Ramos (cell line): ENCODE results near the gene AIG1.

Source experiments
- in situ Hi-C: fragments of 300-500 bp; cut with MboI; formaldehyde crosslinking; loops from one replicate; pipeline ENCODE4 v1.14.3; 2022; ENCODE audit warnings: low sequenced_read_pairs; ENCODE audit not compliant: unreplicated experiment

AIG1 gene

GRCh38 chr6:143252961-143253360 is 192.3 kb downstream of the AIG1 start:
- in situ Hi-C loops = no loop called here

- in situ Hi-C loops = no loop called here
Observed at GRCh38 chr6:143253586-143253985, 192.9 kb downstream of the AIG1 start.

DNA sequence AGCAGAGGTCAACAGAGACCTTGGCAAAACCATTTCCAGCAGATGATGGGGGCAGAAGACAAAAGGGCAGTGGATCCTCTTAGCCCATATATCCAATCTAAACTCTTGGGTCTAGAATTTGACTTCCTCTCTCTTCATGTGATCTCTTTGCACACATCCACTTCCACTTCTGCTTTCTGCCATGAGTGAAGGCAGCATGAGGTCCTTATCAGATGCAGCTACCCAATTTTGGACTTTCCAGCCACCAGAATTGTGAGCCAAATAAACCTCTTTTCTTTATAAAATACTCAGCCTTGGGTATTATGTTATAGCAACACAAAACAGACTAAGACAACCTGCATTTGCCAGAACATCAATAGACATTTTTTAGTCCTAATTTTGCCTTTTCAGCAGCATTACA is 198.3 kb downstream of the AIG1 start:
- in situ Hi-C loops = no loop called here

DNA sequence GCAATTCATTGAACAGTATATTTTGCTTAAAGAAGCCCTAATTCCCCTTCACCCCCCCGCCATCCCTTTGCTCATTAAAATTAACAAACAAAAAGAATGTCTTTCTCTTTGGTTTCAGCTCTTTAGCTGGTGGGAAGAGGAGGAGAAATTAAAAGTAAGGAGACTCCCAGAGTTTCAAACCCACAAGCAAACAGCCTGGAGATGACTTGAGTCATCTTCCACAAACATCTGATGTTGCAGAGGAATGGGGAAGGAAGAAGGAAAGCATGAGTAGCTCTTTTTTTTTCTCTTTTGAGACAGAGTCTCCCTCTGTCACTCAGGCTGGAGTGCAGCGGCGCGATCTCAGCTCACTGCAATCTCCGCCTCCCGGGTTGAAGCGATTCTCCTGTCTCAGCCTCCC is 200.2 kb downstream of the AIG1 start:
- in situ Hi-C loops = no loop called here

DNA sequence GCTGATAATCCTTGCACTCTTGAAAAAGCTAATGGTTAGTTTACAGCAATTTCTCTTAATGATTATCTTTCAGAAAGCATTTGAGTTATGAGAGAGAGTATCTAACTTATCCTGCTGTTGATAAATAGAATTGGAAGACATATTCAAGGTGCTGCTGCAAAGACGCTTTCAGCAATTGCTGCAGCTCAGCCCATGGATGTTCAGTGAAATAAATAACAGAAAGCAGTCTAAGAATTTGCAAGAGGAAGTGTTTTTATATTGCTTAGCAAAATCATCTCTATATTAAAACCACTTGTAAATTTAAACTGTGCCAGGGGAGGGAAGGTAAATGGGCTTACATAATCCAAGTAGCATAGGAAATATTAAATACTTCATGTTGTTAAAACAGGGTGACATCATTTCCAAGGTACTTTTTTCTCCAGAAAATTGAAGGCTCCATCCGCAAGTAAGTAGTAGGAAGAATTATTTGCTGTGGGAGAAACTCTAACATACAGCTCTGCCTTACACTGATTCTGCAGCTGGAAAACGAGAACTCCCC is 201.3 kb downstream of the AIG1 start:
- in situ Hi-C loops = no loop called here

DNA sequence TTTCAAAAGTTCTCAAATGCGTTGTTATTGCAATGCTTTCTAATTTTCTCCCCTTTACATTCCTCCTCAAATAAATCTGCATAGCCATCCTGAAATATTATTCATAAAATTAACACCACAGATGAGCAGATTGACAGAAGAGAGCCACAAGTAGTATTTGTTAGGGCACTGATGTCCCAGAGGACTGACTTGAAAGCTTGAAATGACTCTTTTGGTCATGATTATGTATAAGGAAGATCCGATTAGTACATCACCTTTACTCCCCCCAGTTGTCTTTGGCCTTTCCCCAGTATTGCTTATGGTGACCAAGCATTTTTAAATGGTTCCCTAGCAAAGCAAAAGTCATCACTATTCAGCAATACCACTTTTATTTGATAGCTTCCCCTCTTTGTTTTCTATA is 202.2 kb downstream of the AIG1 start:
- in situ Hi-C loops = no loop called here

DNA sequence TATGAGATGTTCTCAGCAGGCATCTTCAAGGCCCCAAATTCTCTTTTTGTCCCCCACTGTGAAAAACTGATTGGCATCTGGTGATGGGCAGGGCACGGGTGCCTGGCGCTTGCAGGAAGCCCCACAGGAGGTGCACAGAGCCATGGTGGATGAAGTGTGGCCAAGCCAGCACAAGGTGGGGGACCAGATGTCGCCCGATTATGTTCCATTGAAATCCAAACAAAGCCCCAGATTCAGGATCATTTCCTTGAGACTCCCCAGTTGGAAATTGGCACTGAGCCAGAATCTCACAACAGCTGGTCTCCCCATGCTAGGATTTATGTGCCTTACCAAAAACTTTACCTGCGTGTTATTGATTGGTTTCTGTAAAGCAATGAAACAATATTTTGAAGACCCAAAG is 203.7 kb downstream of the AIG1 start:
- in situ Hi-C loops = no loop called here

GRCh38 chr6:143264986-143265764 is 204.5 kb downstream of the AIG1 start:
- in situ Hi-C loops = no loop called here

DNA sequence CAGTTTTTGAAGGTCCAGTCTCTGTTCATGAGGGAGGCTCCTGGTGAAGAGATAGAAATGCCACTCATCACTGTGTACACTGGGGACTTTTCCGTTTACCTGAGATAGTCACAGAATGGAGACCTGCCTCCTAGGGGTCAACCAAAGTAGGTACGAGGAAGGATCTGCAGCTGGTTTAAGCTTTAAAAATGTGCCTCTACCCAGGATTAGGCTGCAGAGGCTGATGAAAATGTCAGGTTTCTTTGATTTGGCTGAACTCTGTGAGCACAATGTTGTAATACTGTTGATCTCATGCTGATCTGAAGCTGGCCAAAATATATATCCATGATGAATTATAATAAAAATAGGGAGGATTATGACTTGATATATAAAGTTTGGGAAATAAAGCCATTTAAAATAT is 207.1 kb downstream of the AIG1 start:
- in situ Hi-C loops = no loop called here

GRCh38 chr6:143268439-143268838 is 207.8 kb downstream of the AIG1 start:
- in situ Hi-C loops = no loop called here

GRCh38 chr6:143270026-143270425 is 209.3 kb downstream of the AIG1 start:
- in situ Hi-C loops = no loop called here

GRCh38 chr6:143271024-143271423 is 210.3 kb downstream of the AIG1 start:
- in situ Hi-C loops = no loop called here

GRCh38 chr6:143276436-143276835 is 215.7 kb downstream of the AIG1 start:
- in situ Hi-C loops = no loop called here

DNA sequence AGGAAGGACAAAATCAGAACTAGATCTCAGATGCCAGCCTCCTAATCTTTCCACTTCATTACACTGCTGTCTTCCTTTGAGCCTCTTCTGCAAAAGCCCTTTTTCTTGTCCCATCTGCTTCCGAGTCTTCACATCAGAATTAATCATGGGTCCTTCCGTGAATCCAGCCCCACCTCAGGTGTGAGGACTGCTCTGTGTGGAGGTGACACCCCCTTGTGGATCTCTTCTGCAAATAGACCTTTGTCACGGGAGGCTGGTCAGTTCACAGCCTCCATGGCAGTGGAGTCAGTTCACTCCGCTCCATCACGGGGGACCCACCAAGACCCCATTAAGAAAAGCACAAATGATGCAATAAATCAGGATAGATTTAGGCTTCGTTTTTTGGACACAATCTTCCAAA is 218.7 kb downstream of the AIG1 start:
- in situ Hi-C loops = no loop called here

- in situ Hi-C loops = no loop called here
Observed at GRCh38 chr6:143283887-143284645, 223.4 kb downstream of the AIG1 start.

GRCh38 chr6:143286251-143286795 is 225.6 kb downstream of the AIG1 start:
- in situ Hi-C loops = no loop called here

DNA sequence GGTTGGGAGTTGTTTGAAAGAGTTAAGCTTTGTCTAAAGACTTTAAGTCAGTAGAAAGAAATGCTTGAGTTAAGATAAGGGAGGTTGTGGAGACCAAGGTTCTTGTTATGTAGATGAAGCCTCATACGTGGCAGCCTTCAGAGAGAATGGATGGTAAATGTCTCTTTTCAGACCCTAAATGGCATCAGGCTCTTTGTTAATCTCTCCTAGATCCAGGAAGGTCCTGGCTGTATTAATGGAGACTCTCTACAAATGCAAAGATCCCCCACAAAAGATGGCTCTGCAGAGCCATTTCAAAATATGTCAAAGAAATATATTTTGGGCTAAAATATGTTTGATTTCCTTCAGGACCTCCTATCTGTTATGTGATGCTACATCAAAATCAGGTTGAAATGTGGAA is 228.2 kb downstream of the AIG1 start:
- in situ Hi-C loops = no loop called here

DNA sequence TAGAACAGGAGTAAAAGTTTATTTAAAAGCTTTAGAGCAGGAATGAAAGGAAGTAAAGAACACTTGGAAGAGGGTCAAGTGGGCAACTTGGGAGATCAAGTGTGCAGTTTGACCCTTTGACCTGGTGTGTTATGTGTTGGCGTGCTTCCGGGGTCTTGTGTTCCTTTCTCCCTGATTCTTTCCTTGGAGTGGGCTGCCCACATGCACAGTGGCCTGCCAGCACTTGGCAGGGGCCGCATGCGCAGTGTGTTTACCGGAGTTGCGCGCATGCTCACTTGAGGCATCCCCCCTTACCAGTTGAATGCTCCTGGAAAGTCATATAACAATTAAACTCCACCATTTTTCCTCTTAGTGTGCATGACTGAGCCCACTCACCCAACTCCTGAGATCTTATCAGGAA is 229.5 kb downstream of the AIG1 start:
- in situ Hi-C loops = no loop called here

DNA sequence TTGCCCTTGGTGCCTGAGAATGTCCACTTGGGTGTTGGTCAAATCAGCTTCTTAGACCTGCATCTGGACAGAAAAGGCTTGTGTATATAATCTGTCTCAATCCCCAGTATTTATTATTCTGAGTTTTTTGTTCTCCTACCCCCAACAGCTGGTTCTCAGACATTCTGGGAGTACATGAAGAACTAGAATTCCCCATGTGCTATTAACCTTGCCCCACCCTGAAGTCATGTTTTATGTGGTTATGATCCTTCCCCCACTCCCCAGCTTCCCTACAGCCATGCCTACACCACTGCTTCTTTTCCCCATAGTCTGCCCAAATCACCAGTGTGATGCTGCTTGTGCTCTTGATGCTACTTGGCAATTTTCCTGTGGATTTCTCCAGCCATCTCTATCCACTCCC is 232.8 kb downstream of the AIG1 start:
- in situ Hi-C loops = no loop called here

DNA sequence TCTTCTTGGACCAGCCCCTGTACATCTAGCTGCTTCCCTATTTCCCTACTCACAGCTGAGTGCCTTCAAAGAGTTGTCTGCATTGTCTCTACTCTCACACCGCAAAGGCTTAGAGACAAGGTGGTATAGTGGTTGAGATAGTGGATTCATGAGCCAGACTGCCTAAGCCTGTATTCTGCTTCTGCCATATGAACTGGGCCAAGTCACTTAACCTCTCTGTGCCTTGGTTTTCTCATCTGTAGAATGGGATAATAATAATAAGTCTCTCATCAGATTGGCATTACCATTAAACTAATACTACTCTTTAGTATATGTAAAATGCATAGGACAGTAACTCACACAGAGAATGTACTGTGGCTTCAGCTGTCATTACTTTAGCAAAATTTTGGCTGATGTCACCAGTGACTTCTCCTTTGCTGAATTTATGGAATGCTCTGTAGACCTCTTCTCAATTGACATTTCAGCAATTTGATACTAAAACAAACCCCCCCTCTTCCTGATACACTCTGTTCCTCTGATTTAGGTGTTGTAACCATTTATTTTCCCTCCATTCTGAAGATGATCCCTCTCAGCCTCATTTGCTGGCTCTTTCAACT is 233.7 kb downstream of the AIG1 start:
- in situ Hi-C loops = no loop called here

DNA sequence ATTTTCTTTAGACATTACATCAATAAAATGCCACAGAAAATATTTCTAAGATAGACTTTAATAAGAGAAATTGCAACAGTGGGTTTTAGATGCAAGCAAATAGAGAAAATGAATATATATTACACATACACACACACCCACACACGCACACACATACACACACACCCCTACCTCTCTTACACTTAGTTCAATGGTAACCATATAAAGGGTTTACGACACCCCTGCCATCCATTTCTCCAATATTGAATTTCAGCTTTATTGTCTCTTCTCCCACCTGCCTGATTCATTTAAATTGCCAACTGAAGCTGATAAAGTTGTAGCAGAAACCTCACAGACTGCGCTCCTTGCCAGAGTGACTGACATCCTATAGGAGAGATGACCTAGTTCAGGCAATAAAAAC is 235.2 kb downstream of the AIG1 start:
- in situ Hi-C loops = no loop called here
